Lung (tissue), 12 donors: ENCODE results near the gene TBC1D1. TPM values are rescaled to one million over a fixed set of nuclear protein-coding genes. Genes with fewer than 3 reads are reported as not detected.

Source experiments
- ATAC-seq: fragments of 200-7000 bp; cut with Tn5 transposase; one replicate; pipeline ENCODE4 v1.9.1; 2020; ENCODE audit warnings: moderate number of reproducible peaks; ENCODE audit not compliant: insufficient read depth, low FRiP score
- DNase-seq, 3 donors: peaks; one replicate each; pipeline ENCODE4 v3.0.0-alpha.2; 2013 to 2017
- H3K27ac ChIP-seq, 2 donors: one replicate each; pipeline ENCODE4 v1.5.1; 2013; ENCODE audit warnings: mild to moderate bottlenecking in 2 of 2, moderate library complexity in 2 of 2, control low read depth in 1 of 2, inconsistent platforms in 1 of 2, low read depth in 1 of 2, low read length in 1 of 2
- H3K27me3 ChIP-seq, 3 donors: one replicate each; pipeline ENCODE4 v1.5.1; 2013; ENCODE audit warnings: low read length in 2 of 3; ENCODE audit not compliant: control insufficient read depth in 3 of 3, insufficient read depth in 3 of 3
- H3K36me3 ChIP-seq, 4 donors: one replicate each; pipeline ENCODE4 v1.5.1; 2013; ENCODE audit warnings: low read length in 4 of 4, mild to moderate bottlenecking in 1 of 4, moderate library complexity in 1 of 4; ENCODE audit not compliant: control insufficient read depth in 4 of 4, insufficient read depth in 4 of 4
- H3K4me1 ChIP-seq, 5 donors: one replicate each; pipeline ENCODE4 v1.5.1; 2013; ENCODE audit warnings: low read length in 5 of 5, mild to moderate bottlenecking in 2 of 5, moderate library complexity in 1 of 5; ENCODE audit not compliant: control insufficient read depth in 5 of 5, insufficient read depth in 5 of 5
- H3K4me3 ChIP-seq: one replicate; pipeline ENCODE4 v1.5.1; 2013; ENCODE audit warnings: mild to moderate bottlenecking, control low read depth, moderate library complexity
- H3K9ac ChIP-seq, 2 donors: one replicate each; pipeline ENCODE4 v1.5.1; 2013; ENCODE audit warnings: low read length in 2 of 2, control low read depth in 1 of 2; ENCODE audit not compliant: insufficient read depth in 1 of 2
- H3K9me3 ChIP-seq, 4 donors: one replicate each; pipeline ENCODE4 v1.5.1; 2013; ENCODE audit warnings: low read length in 3 of 4, mild to moderate bottlenecking in 1 of 4, moderate library complexity in 1 of 4; ENCODE audit not compliant: control insufficient read depth in 4 of 4, insufficient read depth in 3 of 4
- WGBS, 2 donors: extraction: QIAGEN DNeasy Blood & Tissue Kit; methylation state at CpG; one replicate each; pipeline ENCODE4 v1.1.7; 2013; 5-methylcytosine and 5-hydroxymethylcytosine counted together
- polyA plus RNA-seq, 2 donors: library from polyadenylated mRNA; stranded (reverse); fragments of 200-250 nt; gene quantifications; one replicate each; pipeline ENCODE4 v1.2.1, GENCODE V29; 2013
- total RNA-seq, 2 donors: library from RNA; depleted of rRNA in 1 of 2; stranded (reverse); fragments of >200 nt in 1 of 2; gene quantifications; one replicate each; pipeline ENCODE4 v1.2.1, GENCODE V29; 2014 to 2021
- TF ChIP-seq, protein P1 (sequence below): IDR thresholded peaks from 2 replicates; pipeline ENCODE4 v1.5.1; 2012; ENCODE audit warnings: mild to moderate bottlenecking; ENCODE audit errors: control extremely low read depth, extremely low read depth
- donor health status: control.
- donor health status: control.
- donor health status: Bipolar disorder and iron deficiency.
- donor health status: healthy.
- donor health status: DM: yes; HTN: yes; CAD: no.

TBC1D1 gene
- total and polyA plus RNA-seq, 4 donors: 23.6 to 71.1 (median 43.9) TPM

DNA sequence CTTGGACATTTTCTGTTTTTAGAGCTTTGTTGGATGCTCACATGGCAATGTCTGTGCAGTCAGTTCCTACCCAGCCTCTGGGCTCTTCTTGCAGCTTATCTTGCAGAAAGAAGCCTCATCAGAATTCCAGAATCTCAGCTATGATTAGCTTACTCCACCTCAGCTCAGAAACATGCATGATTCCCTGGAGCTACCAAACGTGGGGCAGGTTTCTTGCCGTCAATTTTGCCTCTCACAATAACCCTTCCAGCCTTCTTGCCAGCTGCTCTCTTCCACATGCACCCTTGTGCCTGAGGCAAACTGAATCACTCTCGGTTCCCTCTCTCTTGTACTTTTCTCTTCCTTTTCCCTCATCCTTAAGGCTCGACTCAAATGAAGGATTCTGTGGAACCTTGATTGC is 210.7 kb downstream of the TBC1D1 start:
- H3K4me1 ChIP-seq: peaks cover 0 to 10% (median 5%) of the 10 kb centered on the region in 5 donors
- H3K9ac ChIP-seq: no peak overlapping the region
- DNase-seq (no peak), ATAC-seq (no peak)
- no peaks in the 10 kb centered on the region for H3K9me3 ChIP-seq
- TF ChIP-seq, protein P1, sequence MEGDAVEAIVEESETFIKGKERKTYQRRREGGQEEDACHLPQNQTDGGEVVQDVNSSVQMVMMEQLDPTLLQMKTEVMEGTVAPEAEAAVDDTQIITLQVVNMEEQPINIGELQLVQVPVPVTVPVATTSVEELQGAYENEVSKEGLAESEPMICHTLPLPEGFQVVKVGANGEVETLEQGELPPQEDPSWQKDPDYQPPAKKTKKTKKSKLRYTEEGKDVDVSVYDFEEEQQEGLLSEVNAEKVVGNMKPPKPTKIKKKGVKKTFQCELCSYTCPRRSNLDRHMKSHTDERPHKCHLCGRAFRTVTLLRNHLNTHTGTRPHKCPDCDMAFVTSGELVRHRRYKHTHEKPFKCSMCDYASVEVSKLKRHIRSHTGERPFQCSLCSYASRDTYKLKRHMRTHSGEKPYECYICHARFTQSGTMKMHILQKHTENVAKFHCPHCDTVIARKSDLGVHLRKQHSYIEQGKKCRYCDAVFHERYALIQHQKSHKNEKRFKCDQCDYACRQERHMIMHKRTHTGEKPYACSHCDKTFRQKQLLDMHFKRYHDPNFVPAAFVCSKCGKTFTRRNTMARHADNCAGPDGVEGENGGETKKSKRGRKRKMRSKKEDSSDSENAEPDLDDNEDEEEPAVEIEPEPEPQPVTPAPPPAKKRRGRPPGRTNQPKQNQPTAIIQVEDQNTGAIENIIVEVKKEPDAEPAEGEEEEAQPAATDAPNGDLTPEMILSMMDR: no peak
- no peak overlapping the region for H3K4me3 ChIP-seq
- H3K36me3 ChIP-seq: peaks cover under 1 to 25% (median 8%) of the 10 kb centered on the region in 4 donors
- H3K27ac ChIP-seq: no peak overlapping the region
- 88 to 94% methylated on average over 4 of the region's 4 CpGs for WGBS, 2 donors
- no peaks in the 10 kb centered on the region for H3K27me3 ChIP-seq

DNA sequence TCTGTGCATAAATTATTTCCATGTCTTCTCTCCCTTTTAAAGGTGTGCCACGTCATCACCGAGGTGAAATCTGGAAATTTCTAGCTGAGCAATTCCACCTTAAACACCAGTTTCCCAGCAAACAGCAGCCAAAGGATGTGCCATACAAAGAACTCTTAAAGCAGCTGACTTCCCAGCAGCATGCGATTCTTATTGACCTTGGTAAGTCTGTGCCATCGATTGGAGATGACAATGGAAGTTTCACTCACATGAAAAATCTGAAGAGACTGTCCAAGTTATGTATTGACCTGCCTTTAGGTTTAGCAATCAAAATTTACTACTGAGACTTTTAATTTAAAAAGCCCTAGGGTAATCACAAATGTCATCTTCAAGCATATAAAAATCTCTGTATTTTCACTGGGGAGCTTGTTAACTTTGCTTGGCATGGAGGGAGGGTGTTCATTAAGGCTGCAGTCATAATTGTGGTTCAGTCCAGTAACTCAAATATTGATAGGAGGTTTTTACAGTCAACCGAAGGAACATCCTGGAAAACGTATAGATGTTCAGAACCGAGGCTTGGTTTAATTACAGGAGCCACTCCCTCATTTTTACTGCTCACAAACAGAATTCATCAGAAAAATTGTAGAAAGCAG is 212.2 kb downstream of the TBC1D1 start:
- no peak overlapping the region for H3K9ac ChIP-seq
- ATAC-seq: no peak
- DNase-seq: no peak
- no peaks in the 10 kb centered on the region for H3K27me3 ChIP-seq
- TF ChIP-seq, protein P1: no peak
- H3K4me1 ChIP-seq: peaks cover 0 to 11% (median 10%) of the 10 kb centered on the region in 5 donors
- no peaks in the 10 kb centered on the region for H3K9me3 ChIP-seq
- WGBS, 2 donors: 93 to 95% methylated on average over 7 of the region's 7 CpGs
- H3K4me3 ChIP-seq: no peak overlapping the region
- H3K27ac ChIP-seq: no peak overlapping the region
- H3K36me3 ChIP-seq: peaks cover 4 to 21% (median 9%) of the 10 kb centered on the region in 4 donors

DNA sequence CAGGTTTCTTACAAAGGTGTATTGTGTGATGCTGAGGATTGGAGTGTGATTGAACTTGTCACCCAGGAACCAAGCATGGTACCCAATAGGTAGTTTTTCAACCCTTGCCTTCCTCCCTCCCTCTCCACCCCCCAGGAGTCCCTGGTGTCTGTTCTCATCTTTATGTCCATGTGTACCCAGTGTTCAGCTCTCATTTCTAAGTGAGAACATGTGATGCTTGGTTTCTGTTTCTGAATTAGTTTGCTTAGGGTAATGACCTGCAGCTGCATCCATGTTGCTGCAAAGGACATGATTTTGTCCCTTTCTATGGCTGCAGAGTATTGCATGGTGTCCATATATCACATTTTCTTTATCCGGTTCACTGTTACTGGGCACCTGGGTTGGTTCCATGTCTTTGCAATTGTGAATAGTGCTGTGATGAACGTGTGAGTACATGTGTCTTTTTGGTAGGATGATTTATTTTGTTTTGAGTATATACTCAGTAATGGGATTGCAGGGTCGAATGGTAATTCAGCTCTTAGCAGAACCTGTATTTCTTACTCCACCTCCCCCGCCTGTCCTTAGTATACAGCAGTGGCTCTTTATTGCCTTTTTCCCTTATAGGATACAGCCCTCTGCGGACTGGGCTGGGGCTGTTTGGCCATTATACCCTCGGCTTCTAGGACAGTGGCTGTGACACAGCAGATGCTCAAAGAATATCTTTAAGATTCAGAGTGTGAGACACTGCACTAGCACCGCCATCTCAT is 214.8 kb downstream of the TBC1D1 start:
- Histone ChIP-seq H3K36me3 (peaks cover 4 to 19% (median 9%) of the 10 kb centered on the region in 4 donors), H3K27me3 (no peaks in the 10 kb centered on the region), H3K9me3 (no peaks in the 10 kb centered on the region), H3K4me1 (peaks cover 0 to 25% (median 7%) of the 10 kb centered on the region in 5 donors), H3K4me3 (no peak overlapping the region), H3K9ac (no peak overlapping the region), H3K27ac (no peak overlapping the region)
- 91 to 94% methylated on average over 7 of the region's 7 CpGs for WGBS, 2 donors
- TF ChIP-seq, protein P1: no peak
- DNase-seq (no peak), ATAC-seq (no peak)
